ENCODE data around the gene SIRPA. TPM values are rescaled to one million over a fixed set of nuclear protein-coding genes. Genes with fewer than 3 reads are reported as not detected.

SIRPA gene
- total and polyA plus RNA-seq, 3 donors from 2014 or later = 18.4 to 25.7 (median 21.0) TPM

- H3K36me3 ChIP-seq (ENCODE audit: low read depth, missing control alignments) = no peaks in the 10 kb centered on the region
- H3K9me3 ChIP-seq = no peaks in the 10 kb centered on the region
- DNase-seq = no peak
- TF ChIP-seq POLR2A (IDR thresholded peaks at IDR 0.05) = no peak
- no peak for TF ChIP-seq CTCF (IDR thresholded peaks at IDR 0.05)
- 95 to 96% methylated on average over 2 of the region's 2 CpGs for WGBS, 2 donors
- H3K27me3 ChIP-seq = no peaks in the 10 kb centered on the region
- H3K4me1 ChIP-seq = no peaks in the 10 kb centered on the region
- intact Hi-C loops (cut with DNase I; ENCODE audit: low total_unique reads) = no loop called here
- no peak overlapping the region for H3K27ac ChIP-seq
- no peak overlapping the region for H3K4me3 ChIP-seq
Observed at GRCh38 chr20:1847780-1848179, 47.4 kb upstream of the SIRPA start.

GRCh38 chr20:1848373-1848772 lies 46.8 kb upstream of the SIRPA start:
- no peak for TF ChIP-seq CTCF (IDR thresholded peaks at IDR 0.05)
- no peak for TF ChIP-seq POLR2A (IDR thresholded peaks at IDR 0.05)
- Histone ChIP-seq H3K4me3 (no peak overlapping the region), H3K4me1 (no peaks in the 10 kb centered on the region), H3K27me3 (no peaks in the 10 kb centered on the region), H3K9me3 (no peaks in the 10 kb centered on the region), H3K27ac (no peak overlapping the region), H3K36me3 (ENCODE audit: low read depth, missing control alignments) (no peaks in the 10 kb centered on the region)
- intact Hi-C loops (cut with DNase I; ENCODE audit: low total_unique reads) = no loop called here
- no peak for DNase-seq

- no peak overlapping the region for H3K4me3 ChIP-seq
Observed at GRCh38 chr20:1851396-1851795, 43.8 kb upstream of the SIRPA start.

GRCh38 chr20:1853473-1853872 lies 41.7 kb upstream of the SIRPA start:
- no peaks in the 10 kb centered on the region for H3K9me3 ChIP-seq
- DNase-seq = no peak
- no peak overlapping the region for H3K27ac ChIP-seq
- intact Hi-C loops (cut with DNase I; ENCODE audit: low total_unique reads) = no loop called here
- no peak for TF ChIP-seq POLR2A (IDR thresholded peaks at IDR 0.05)
- H3K36me3 ChIP-seq (ENCODE audit: low read depth, missing control alignments) = no peaks in the 10 kb centered on the region
- 80 to 87% methylated on average over 7 of the region's 7 CpGs for WGBS, 2 donors
- no peaks in the 10 kb centered on the region for H3K4me1 ChIP-seq
- H3K27me3 ChIP-seq = no peaks in the 10 kb centered on the region
- H3K4me3 ChIP-seq = no peak overlapping the region

More at GRCh38 chr20:1851396-1851795, 43.8 kb upstream of the SIRPA start:
- intact Hi-C loops (cut with DNase I; ENCODE audit: low total_unique reads) = no loop called here
- TF ChIP-seq POLR2A (IDR thresholded peaks at IDR 0.05) (no peak), CTCF (IDR thresholded peaks at IDR 0.05) (no peak)
- 87 to 90% methylated on average over 2 of the region's 2 CpGs for WGBS, 2 donors
- Histone ChIP-seq H3K9me3 (no peaks in the 10 kb centered on the region), H3K27ac (no peak overlapping the region), H3K27me3 (no peaks in the 10 kb centered on the region), H3K36me3 (ENCODE audit: low read depth, missing control alignments) (no peaks in the 10 kb centered on the region), H3K4me1 (no peaks in the 10 kb centered on the region)
- no peak for DNase-seq

DNA sequence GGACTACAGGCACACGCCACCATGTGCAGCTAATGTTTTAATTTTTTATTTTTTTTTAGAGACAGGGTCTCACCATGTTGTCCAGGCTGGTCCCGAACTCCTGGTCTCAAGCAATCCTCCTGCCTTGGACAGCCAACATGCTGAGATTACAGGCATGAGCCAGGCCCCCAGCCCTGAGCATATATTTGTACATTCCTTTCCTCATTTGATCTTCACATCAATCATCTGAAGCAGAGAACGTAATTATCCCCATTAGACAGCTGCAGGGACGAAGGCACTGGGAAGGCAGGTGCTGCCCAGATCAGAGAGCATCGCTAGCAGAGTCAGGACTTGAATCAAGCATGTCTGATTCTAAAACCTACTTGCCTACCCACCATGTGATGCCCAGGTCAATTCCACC lies 41.0 kb upstream of the SIRPA start:
- no peaks in the 10 kb centered on the region for H3K36me3 ChIP-seq (ENCODE audit: low read depth, missing control alignments)
- intact Hi-C loops (cut with DNase I; ENCODE audit: low total_unique reads) = no loop called here
- TF ChIP-seq POLR2A (IDR thresholded peaks at IDR 0.05) (no peak), CTCF (IDR thresholded peaks at IDR 0.05) (no peak)
- H3K4me1 ChIP-seq = no peaks in the 10 kb centered on the region
- H3K27ac ChIP-seq = no peak overlapping the region
- H3K9me3 ChIP-seq = no peaks in the 10 kb centered on the region
- H3K4me3 ChIP-seq = no peak overlapping the region
- 57 to 75% methylated on average over 5 of the region's 5 CpGs for WGBS, 2 donors
- no peak for DNase-seq
- H3K27me3 ChIP-seq = no peaks in the 10 kb centered on the region
